GM23248 (cell line): ENCODE results near the gene TECPR2. TPM values are rescaled to one million over a fixed set of nuclear protein-coding genes. Genes with fewer than 3 reads are reported as not detected.

Experiments used
- DNase-seq: peaks from one replicate; pipeline ENCODE4 v3.0.0-alpha.2; 2015
- H2AFZ ChIP-seq: fragments of 200-600 bp; sonication (generic); 2 replicates; pipeline ENCODE4 v1.6.1; 2016; ENCODE audit warnings: antibody characterized with exemption
- H3F3A ChIP-seq: fragments of 200-600 bp; sonication (generic); 2 replicates; pipeline ENCODE4 v1.6.1; 2016; ENCODE audit warnings: mild to moderate bottlenecking, antibody characterized with exemption, mixed run types; ENCODE audit not compliant: insufficient read depth
- H3K27ac ChIP-seq: fragments of 200-600 bp; sonication (generic); 2 replicates; pipeline ENCODE4 v1.5.1; 2016; ENCODE audit warnings: mild to moderate bottlenecking
- H3K27me3 ChIP-seq: fragments of 200-600 bp; sonication (generic); replicated peaks from 2 replicates; pipeline ENCODE4 v1.6.1; 2016; ENCODE audit warnings: mild to moderate bottlenecking; ENCODE audit not compliant: insufficient read depth
- H3K36me3 ChIP-seq: fragments of 200-600 bp; sonication (generic); 2 replicates; pipeline ENCODE4 v1.6.1; 2016; ENCODE audit warnings: low read depth, mild to moderate bottlenecking
- H3K4me1 ChIP-seq: fragments of 200-600 bp; sonication (generic); 2 replicates; pipeline ENCODE4 v1.6.1; 2016; ENCODE audit warnings: mild to moderate bottlenecking; ENCODE audit not compliant: insufficient read depth
- H3K4me2 ChIP-seq: fragments of 200-600 bp; sonication (generic); one replicate; pipeline ENCODE4 v1.6.1; 2016; ENCODE audit warnings: mild to moderate bottlenecking; ENCODE audit not compliant: unreplicated experiment
- H3K4me3 ChIP-seq: fragments of 200-600 bp; sonication (generic); 2 replicates; pipeline ENCODE4 v1.5.1; 2016; ENCODE audit warnings: mild to moderate bottlenecking
- H3K79me2 ChIP-seq: fragments of 200-600 bp; sonication (generic); 2 replicates; pipeline ENCODE4 v1.6.1; 2016; ENCODE audit warnings: mild to moderate bottlenecking; ENCODE audit not compliant: insufficient read depth
- H3K9ac ChIP-seq: fragments of 200-600 bp; sonication (generic); 2 replicates; pipeline ENCODE4 v1.6.1; 2016; ENCODE audit warnings: mild to moderate bottlenecking
- H3K9me2 ChIP-seq: fragments of 200-600 bp; sonication (generic); 2 replicates; pipeline ENCODE4 v1.6.1; 2016; ENCODE audit warnings: mixed run types, mild to moderate bottlenecking, moderate library complexity; ENCODE audit not compliant: insufficient read depth
- H3K9me3 ChIP-seq: fragments of 200-600 bp; sonication (generic); one replicate; pipeline ENCODE4 v1.6.1; 2017; ENCODE audit warnings: low read depth
- H4K20me1 ChIP-seq: fragments of 200-600 bp; sonication (generic); 2 replicates; pipeline ENCODE4 v1.6.0; 2016; ENCODE audit not compliant: insufficient read depth
- EZH2 ChIP-seq: fragments of 200-600 bp; sonication (generic); IDR thresholded peaks from 2 replicates; pipeline ENCODE4 v1.6.1; 2018; ENCODE audit warnings: antibody characterized with exemption, mild to moderate bottlenecking; ENCODE audit not compliant: insufficient read depth, poor library complexity, severe bottlenecking
- EZH2phosphoT487 ChIP-seq: fragments of 200-600 bp; sonication (generic); IDR thresholded peaks from 2 replicates; pipeline ENCODE4 v1.6.1; 2018; ENCODE audit warnings: antibody characterized with exemption, moderate library complexity, mild to moderate bottlenecking, low read depth; ENCODE audit not compliant: insufficient read depth
- WGBS, 2 experiments: methylation state at CpG; one replicate each; pipeline ENCODE4 v1.1.6; 2015 to 2017; ENCODE audit warnings: low lambda C conversion rate in 2 of 2, low coverage in 1 of 2; ENCODE audit errors: missing lambda C conversion rate in 2 of 2; 5-methylcytosine and 5-hydroxymethylcytosine counted together
- in situ Hi-C: fragments of 300-500 bp; cut with MboI; formaldehyde crosslinking; loops from 2 replicates; pipeline ENCODE4 v1.15.0; 2020
- polyA plus RNA-seq: library from polyadenylated mRNA; unstranded; fragments of >200 nt; fragmentation: Nextera tagmentation; extraction: Ambion mirVana; gene quantifications from 2 replicates; pipeline ENCODE4 v1.2.1, GENCODE V29; 2016
- total RNA-seq: library from RNA; depleted of rRNA; stranded (reverse); fragments of >200 nt; shearing (Covaris generic); gene quantifications from 2 replicates; pipeline ENCODE4 v1.2.3, GENCODE V29; 2014

TECPR2 gene
- total and polyA plus RNA-seq, 2 experiments from 2014 or later = 11.4 to 15.8 TPM

- Histone ChIP-seq H3K4me2 (no peak overlapping the region), H3K4me1 (peaks cover 11% of the 10 kb centered on the region; the same call in 1 of the 2 replicates), H4K20me1 (no peaks in the 10 kb centered on the region), H3K9me3 (no peaks in the 10 kb centered on the region), H3K27ac (no peak overlapping the region), H3K4me3 (no peak overlapping the region), H3K27me3 (no peaks in the 10 kb centered on the region), H3K9me2 (no peaks in the 10 kb centered on the region), H2AFZ (no peak overlapping the region), H3F3A (no peaks in the 10 kb centered on the region; the same call in 1 of the 2 replicates), H3K79me2 (no peaks in the 10 kb centered on the region), H3K9ac (no peak overlapping the region), H3K36me3 (no peaks in the 10 kb centered on the region)
- DNase-seq = no peak
- in situ Hi-C loops = no loop called here
- TF ChIP-seq EZH2 = no peak
- no peak for TF ChIP-seq EZH2phosphoT487
- WGBS, 2 experiments = 88 to 89% methylated on average over 4 of the region's 4 CpGs
Measured at GRCh38 chr14:102481371-102481770, 118.6 kb downstream of the TECPR2 start.

- no peaks in the 10 kb centered on the region for H3K27me3 ChIP-seq
- H3K9me2 ChIP-seq = no peaks in the 10 kb centered on the region
- TF ChIP-seq EZH2phosphoT487 (no peak), EZH2 (no peak)
- H3K4me3 ChIP-seq = no peak overlapping the region
- in situ Hi-C loops = no loop called here
- H3F3A ChIP-seq = no peaks in the 10 kb centered on the region; the same call in 1 of the 2 replicates
- H3K36me3 ChIP-seq = no peaks in the 10 kb centered on the region
- WGBS, 2 experiments = 70 to 75% methylated on average over 7 to 8 of the region's 8 CpGs
- H4K20me1 ChIP-seq = no peaks in the 10 kb centered on the region
- H3K79me2 ChIP-seq = no peaks in the 10 kb centered on the region
- H3K27ac ChIP-seq = peak overlapping the region; percentile 43
- no peak overlapping the region for H3K9ac ChIP-seq
- H3K4me1 ChIP-seq = peaks cover 11% of the 10 kb centered on the region; the same call in 1 of the 2 replicates
- no peaks in the 10 kb centered on the region for H3K9me3 ChIP-seq
- DNase-seq = peak; percentile 77
- H2AFZ ChIP-seq = no peak overlapping the region
- no peak overlapping the region for H3K4me2 ChIP-seq
Measured at GRCh38 chr14:102481791-102482238, 119.1 kb downstream of the TECPR2 start.

DNA sequence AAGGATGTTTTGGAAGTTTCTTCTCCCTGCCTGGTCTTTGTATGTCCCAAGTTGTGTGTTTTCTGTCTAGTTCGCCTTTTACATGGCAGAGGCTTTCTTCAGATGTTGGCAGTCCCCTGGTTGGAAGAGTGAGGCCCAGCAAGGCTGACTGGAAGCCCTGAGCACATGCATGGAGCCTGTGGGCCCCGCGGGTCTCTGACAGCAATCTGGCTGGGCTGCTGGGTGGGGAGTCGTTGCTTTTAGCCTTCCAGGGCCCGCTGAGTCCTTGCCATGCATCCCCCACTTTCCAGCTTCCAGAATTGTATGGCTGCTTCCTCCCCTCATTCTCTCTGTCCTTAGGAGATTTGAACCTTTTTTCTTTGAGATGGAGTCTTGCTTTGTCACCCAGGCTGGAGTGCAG is 121.6 kb downstream of the TECPR2 start:
- no peaks in the 10 kb centered on the region for H3K27me3 ChIP-seq
- in situ Hi-C loops = no loop called here
- H3K27ac ChIP-seq = no peak overlapping the region
- peaks cover 11% of the 10 kb centered on the region; the same call in 1 of the 2 replicates for H3K4me1 ChIP-seq
- H3K9ac ChIP-seq = no peak overlapping the region
- no peak for DNase-seq
- no peak overlapping the region for H2AFZ ChIP-seq
- H3F3A ChIP-seq = no peaks in the 10 kb centered on the region; the same call in 1 of the 2 replicates
- no peak overlapping the region for H3K4me2 ChIP-seq
- H3K9me2 ChIP-seq = no peaks in the 10 kb centered on the region
- H3K79me2 ChIP-seq = no peaks in the 10 kb centered on the region
- H3K36me3 ChIP-seq = no peaks in the 10 kb centered on the region
- no peak for TF ChIP-seq EZH2
- no peak for TF ChIP-seq EZH2phosphoT487
- no peaks in the 10 kb centered on the region for H3K9me3 ChIP-seq
- no peaks in the 10 kb centered on the region for H4K20me1 ChIP-seq
- 81 to 85% methylated on average over 5 of the region's 5 CpGs for WGBS, 2 experiments
- no peak overlapping the region for H3K4me3 ChIP-seq

- H3K4me3 ChIP-seq = no peak overlapping the region
- H3K4me1 ChIP-seq = peaks cover 11% of the 10 kb centered on the region; the same call in 1 of the 2 replicates
- WGBS, 2 experiments = 86 to 91% methylated on average over 11 of the region's 11 CpGs
- in situ Hi-C loops = no loop called here
- H2AFZ ChIP-seq = no peak overlapping the region
- H3K36me3 ChIP-seq = no peaks in the 10 kb centered on the region
- no peaks in the 10 kb centered on the region for H3K79me2 ChIP-seq
- no peak overlapping the region for H3K9ac ChIP-seq
- no peaks in the 10 kb centered on the region for H3K27me3 ChIP-seq
- H3K9me2 ChIP-seq = no peaks in the 10 kb centered on the region
- no peaks in the 10 kb centered on the region; the same call in 1 of the 2 replicates for H3F3A ChIP-seq
- no peak overlapping the region for H3K4me2 ChIP-seq
- no peaks in the 10 kb centered on the region for H4K20me1 ChIP-seq
- TF ChIP-seq EZH2phosphoT487 (no peak), EZH2 (no peak)
- DNase-seq = no peak
- no peaks in the 10 kb centered on the region for H3K9me3 ChIP-seq
- H3K27ac ChIP-seq = no peak overlapping the region
Measured at GRCh38 chr14:102485693-102486512, 123.2 kb downstream of the TECPR2 start.
